C4-2B (cell line): ENCODE results near the gene FCHSD2.

Experiments
- ZFX ChIP-seq: fragments of 450-650 bp; IDR thresholded peaks from 2 replicates; pipeline ENCODE4 v1.6.1; 2017
- TF ChIP-seq, protein P1 (sequence below): fragments of 450-650 bp; conservative IDR thresholded peaks from 2 replicates; pipeline ENCODE4 v1.5.1; 2017; ENCODE audit warnings: mild to moderate bottlenecking

DNA sequence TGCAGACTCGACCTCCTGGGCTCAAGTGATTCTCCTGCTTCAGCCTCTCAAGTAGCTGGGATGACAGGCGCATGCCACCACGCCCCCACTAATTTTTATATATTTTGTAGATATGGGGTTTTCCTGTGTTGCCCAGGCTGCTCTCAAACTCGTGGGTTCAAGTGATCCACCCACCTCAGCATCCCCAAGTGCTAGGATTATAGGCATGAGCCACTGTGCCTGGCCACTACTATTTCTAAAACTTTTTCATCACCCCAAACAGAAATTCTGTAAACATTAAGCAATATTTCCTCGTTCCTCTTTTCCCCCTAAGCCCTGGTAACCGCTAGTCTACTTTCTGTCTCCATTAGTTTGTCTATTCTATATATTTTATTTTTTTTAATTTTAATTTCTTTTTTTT lies 336.9 kb downstream of the FCHSD2 start:
- TF ChIP-seq, protein P1, sequence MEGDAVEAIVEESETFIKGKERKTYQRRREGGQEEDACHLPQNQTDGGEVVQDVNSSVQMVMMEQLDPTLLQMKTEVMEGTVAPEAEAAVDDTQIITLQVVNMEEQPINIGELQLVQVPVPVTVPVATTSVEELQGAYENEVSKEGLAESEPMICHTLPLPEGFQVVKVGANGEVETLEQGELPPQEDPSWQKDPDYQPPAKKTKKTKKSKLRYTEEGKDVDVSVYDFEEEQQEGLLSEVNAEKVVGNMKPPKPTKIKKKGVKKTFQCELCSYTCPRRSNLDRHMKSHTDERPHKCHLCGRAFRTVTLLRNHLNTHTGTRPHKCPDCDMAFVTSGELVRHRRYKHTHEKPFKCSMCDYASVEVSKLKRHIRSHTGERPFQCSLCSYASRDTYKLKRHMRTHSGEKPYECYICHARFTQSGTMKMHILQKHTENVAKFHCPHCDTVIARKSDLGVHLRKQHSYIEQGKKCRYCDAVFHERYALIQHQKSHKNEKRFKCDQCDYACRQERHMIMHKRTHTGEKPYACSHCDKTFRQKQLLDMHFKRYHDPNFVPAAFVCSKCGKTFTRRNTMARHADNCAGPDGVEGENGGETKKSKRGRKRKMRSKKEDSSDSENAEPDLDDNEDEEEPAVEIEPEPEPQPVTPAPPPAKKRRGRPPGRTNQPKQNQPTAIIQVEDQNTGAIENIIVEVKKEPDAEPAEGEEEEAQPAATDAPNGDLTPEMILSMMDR, result no peak
- TF ChIP-seq ZFX, result no peak
